Heart right ventricle (tissue), 16 donors: ENCODE data around the gene PGRMC2. TPM values are rescaled to one million over a fixed set of nuclear protein-coding genes. Genes with fewer than 3 reads are reported as not detected.

Experiments used
- ATAC-seq, 8 donors: fragments of 200-7000 bp; cut with Tn5 transposase; one replicate each; pipeline ENCODE4 v1.9.1; 2020; ENCODE audit warnings: mild to moderate bottlenecking in 8 of 8, moderate library complexity in 8 of 8, moderate number of reproducible peaks in 1 of 8
- DNase-seq, 2 donors: peaks; one replicate each; pipeline ENCODE4 v3.0.0-alpha.2; 2020
- H3K27ac ChIP-seq, 10 donors: fragments of 200-600 bp; sonication (generic) in 2 of 10; one replicate each; pipeline versions ENCODE4 v1.5.0 to v1.8.0; 2020 to 2022; ENCODE audit warnings: mild to moderate bottlenecking in 3 of 10
- H3K27me3 ChIP-seq, 7 donors: fragments of 200-600 bp; one replicate each; pipeline ENCODE4 v1.8.0; 2021 to 2022; ENCODE audit warnings: mild to moderate bottlenecking in 2 of 7
- H3K36me3 ChIP-seq, 9 donors: fragments of 200-600 bp; sonication (generic) in 1 of 9; one replicate each; pipeline versions ENCODE4 v1.5.0 to v1.8.0; 2020 to 2022; ENCODE audit warnings: mild to moderate bottlenecking in 2 of 9
- H3K4me1 ChIP-seq, 9 donors: fragments of 200-600 bp; sonication (generic) in 1 of 9; one replicate each; pipeline versions ENCODE4 v1.5.0 to v1.8.0; 2020 to 2022; ENCODE audit warnings: mild to moderate bottlenecking in 4 of 9
- H3K4me3 ChIP-seq, 10 donors: fragments of 200-600 bp; sonication (generic) in 2 of 10; one replicate each; pipeline versions ENCODE4 v1.5.0 to v1.8.0; 2020 to 2022; ENCODE audit warnings: mild to moderate bottlenecking in 7 of 10, moderate library complexity in 2 of 10
- H3K9me3 ChIP-seq, 11 donors: fragments of 200-600 bp in 10 of 11; sonication (generic) in 2 of 11; one replicate each; pipeline versions ENCODE4 v1.5.0 to v1.8.0; 2013 to 2022; ENCODE audit warnings: mild to moderate bottlenecking in 2 of 11, control low read depth in 1 of 11, moderate library complexity in 1 of 11
- CTCF ChIP-seq, 9 donors: fragments of 200-600 bp; sonication (generic) in 2 of 9; IDR thresholded peaks; one replicate each; pipeline versions ENCODE4 v1.5.0 to v1.8.0; 2021 to 2022; ENCODE audit warnings: antibody characterized with exemption in 9 of 9, mild to moderate bottlenecking in 5 of 9, moderate library complexity in 1 of 9
- WGBS, 2 donors: extraction: QIAGEN DNeasy Blood & Tissue Kit; methylation state at CpG; one replicate each; pipeline ENCODE4 v1.1.7; 2013; ENCODE audit warnings: inconsistent platforms in 1 of 2; 5-methylcytosine and 5-hydroxymethylcytosine counted together
- intact Hi-C, 10 donors: fragments of 100-400 bp; cut with DNase I; formaldehyde crosslinking; loops; one replicate each; pipeline versions ENCODE4 v1.11.1 to v1.14.2; 2022
- polyA plus RNA-seq, 2 donors: library from polyadenylated mRNA; stranded (reverse); fragments of 200-250 nt; gene quantifications; one replicate each; pipeline ENCODE4 v1.2.3, GENCODE V29; 2013
- total RNA-seq, 10 donors: library from RNA; stranded (reverse); fragmentation: NEBNext Ultra II Directional in 3 of 10; extraction: Animal tissue kit (Norgen Biotek cat#: 25700) in 3 of 10; gene quantifications; one replicate each; pipeline versions ENCODE4 v1.2.1 to v1.2.4, GENCODE V29; 2021 to 2023
- donor health status: Arrhythmogenic right ventricular cardiomyopathy.
- donor health status: ischemic (EF 13 %, LVEDD 7.1; RV severe dilation, severe dysfunction).
- donor health status: healthy with polysubstance abuse.
- donor health status: DM: no; HTN: yes; CAD: no.
- donor health status: DM: no; HTN: no; CAD: no.
- donor health status: ischemic (EF 25% LVEDD 6.9; RV normal size, moderate dysfunction).
- donor health status: ischemic (EF 25% LVEDD 5.7; RV mildly dilated, moderate dysfunction).
- donor health status: healthy.
- donor health status: DM: yes; HTN: yes; CAD: no.
- donor health status: Ischemic cardiomyopathy.
- donor health status: ischemic (EF 35%, LVEDD 5.7; RV mildly dilated, moderate dysfunction).
- donor health status: nonischemic (EF 11% LVEDD 7.7; RV severe dilation, severe dysfunction).
- donor health status: DM: yes; HTN: yes; CAD: no.
- donor health status: PGD.
- donor health status: ischemic (EF 29% LVEDD 5.4; RV normal size, mild dysfunction).
- donor health status: nonischemic (EF 23%, LVEDD 6.1; RV moderate dilation, normal function).

PGRMC2 gene
- total and polyA plus RNA-seq, 12 donors = 26.0 to 78.9 (median 66.6) TPM

- Histone ChIP-seq H3K36me3 (peaks cover 0 to under 1% (median 0%) of the 10 kb centered on the region in 9 donors), H3K4me3 (no peak overlapping the region), H3K27me3 (no peaks in the 10 kb centered on the region), H3K4me1 (peaks cover 0 to 11% (median 0%) of the 10 kb centered on the region in 9 donors), H3K9me3 (no peaks in the 10 kb centered on the region), H3K27ac (no peak overlapping the region)
- 88 to 92% methylated on average over 2 of the region's 2 CpGs for WGBS, 2 donors
- DNase-seq (no peak), ATAC-seq (no peak)
- no peak for TF ChIP-seq CTCF (IDR thresholded peaks at IDR 0.05)
- intact Hi-C loops = no loop called here
Observed at GRCh38 chr4:128295255-128295654, 7.6 kb upstream of the PGRMC2 start.

- intact Hi-C loops = no loop called here
- Histone ChIP-seq H3K36me3 (no peaks in the 10 kb centered on the region), H3K4me1 (peaks cover 0 to 13% (median 0%) of the 10 kb centered on the region in 9 donors), H3K27me3 (no peaks in the 10 kb centered on the region), H3K4me3 (no peak overlapping the region), H3K27ac (no peak overlapping the region), H3K9me3 (no peaks in the 10 kb centered on the region)
- no peak for TF ChIP-seq CTCF (IDR thresholded peaks at IDR 0.05)
- peak in 1 of 8 donors; percentile 55 for ATAC-seq
- WGBS, 2 donors = 54 to 82% methylated on average over 3 of the region's 3 CpGs
- DNase-seq = no peak
Observed at GRCh38 chr4:128294464-128294863, 6.9 kb upstream of the PGRMC2 start.

GRCh38 chr4:128292349-128292748, 4.7 kb upstream of the PGRMC2 start:
- DNase-seq = no peak
- no peaks in the 10 kb centered on the region for H3K9me3 ChIP-seq
- no peak for TF ChIP-seq CTCF (IDR thresholded peaks at IDR 0.05)
- H3K36me3 ChIP-seq = no peaks in the 10 kb centered on the region
- no peak for ATAC-seq
- peaks cover 0 to 23% (median 7%) of the 10 kb centered on the region in 9 donors for H3K4me1 ChIP-seq
- H3K27ac ChIP-seq = no peak overlapping the region
- WGBS, 2 donors = 79 to 87% methylated on average over 2 of the region's 2 CpGs
- no peaks in the 10 kb centered on the region for H3K27me3 ChIP-seq
- intact Hi-C loops = no loop called here
- no peak overlapping the region for H3K4me3 ChIP-seq

GRCh38 chr4:128291096-128291495, 3.5 kb upstream of the PGRMC2 start:
- WGBS, 2 donors = 93 to 94% methylated on average over 2 of the region's 2 CpGs
- ATAC-seq (no peak), DNase-seq (no peak)
- no peak for TF ChIP-seq CTCF (IDR thresholded peaks at IDR 0.05)
- Histone ChIP-seq H3K9me3 (no peaks in the 10 kb centered on the region), H3K36me3 (no peaks in the 10 kb centered on the region), H3K4me3 (no peak overlapping the region), H3K4me1 (peaks cover 0 to 25% (median 13%) of the 10 kb centered on the region in 9 donors), H3K27me3 (no peaks in the 10 kb centered on the region), H3K27ac (no peak overlapping the region)
- intact Hi-C loops = no loop called here
